GM12878 (cell line): ENCODE measurements around the gene BNIP5. TPM values are rescaled to one million over a fixed set of nuclear protein-coding genes. Genes with fewer than 3 reads are reported as not detected.

ENCODE experiments used
- BACH1 ChIP-seq: fragments of 450-650 bp; IDR thresholded peaks from 2 replicates; pipeline ENCODE4 v1.6.1; 2017; ENCODE audit warnings: mild to moderate bottlenecking, borderline replicate concordance
- CEBPB ChIP-seq, 2 experiments: fragments of 150-350 bp in 1 of 2; IDR thresholded peaks; 2 replicates each; pipeline ENCODE4 v1.6.1; 2012 to 2014; ENCODE audit warnings: low read depth in 2 of 2, low read length in 2 of 2, borderline replicate concordance in 1 of 2, inconsistent platforms in 1 of 2
- CHD4 ChIP-seq: fragments of 200-600 bp; sonication (generic); IDR thresholded peaks from 2 replicates; pipeline ENCODE4 v1.6.1; 2016; ENCODE audit warnings: mild to moderate bottlenecking
- EED ChIP-seq: sonication (generic); IDR thresholded peaks from 2 replicates; pipeline ENCODE4 v1.6.1; 2016; ENCODE audit warnings: antibody characterized with exemption, low read depth
- ETV6 ChIP-seq, 2 experiments: fragments of 450-650 bp in 1 of 2; IDR thresholded peaks in 1 of 2; conservative IDR thresholded peaks in 1 of 2; 2 replicates each; pipeline ENCODE4 v1.6.1; 2014; ENCODE audit warnings: antibody characterized with exemption in 1 of 2, borderline replicate concordance in 1 of 2, low read depth in 1 of 2, mild to moderate bottlenecking in 1 of 2, moderate library complexity in 1 of 2
- EZH2 ChIP-seq: IDR thresholded peaks from 2 replicates; pipeline ENCODE4 v1.6.1; 2012; ENCODE audit warnings: low read depth, mild to moderate bottlenecking, control low read depth, inconsistent platforms, low read length, borderline replicate concordance; ENCODE audit not compliant: control insufficient read depth
- JUNB ChIP-seq: IDR thresholded peaks from 2 replicates; pipeline ENCODE4 v1.6.1; 2016; ENCODE audit warnings: antibody characterized with exemption, mild to moderate bottlenecking
- KAT2A ChIP-seq: conservative IDR thresholded peaks from 2 replicates; pipeline ENCODE4 v1.6.1; 2011; ENCODE audit warnings: low read depth, low read length; ENCODE audit not compliant: control insufficient read depth
- MTA3 ChIP-seq: IDR thresholded peaks from 2 replicates; pipeline ENCODE4 v1.6.1; 2012; ENCODE audit warnings: low read length, inconsistent platforms, borderline replicate concordance
- POLR2AphosphoS5 ChIP-seq: IDR thresholded peaks from 2 replicates; pipeline ENCODE4 v1.6.1; 2011; ENCODE audit warnings: mild to moderate bottlenecking, low read length, inconsistent platforms
- RUNX3 ChIP-seq: IDR thresholded peaks from 2 replicates; pipeline ENCODE4 v1.6.1; 2012; ENCODE audit warnings: low read length, inconsistent platforms
- SIN3A ChIP-seq: IDR thresholded peaks from 2 replicates; pipeline ENCODE4 v1.6.1; 2012; ENCODE audit warnings: low read depth, low read length, improper control_type of control experiment
- SMAD5 ChIP-seq: IDR thresholded peaks from 2 replicates; pipeline ENCODE4 v1.6.1; 2016; ENCODE audit warnings: antibody characterized with exemption, low read depth
- SUPT20H ChIP-seq: IDR thresholded peaks from 2 replicates; pipeline ENCODE4 v1.6.1; 2011; ENCODE audit warnings: low read depth, mild to moderate bottlenecking, low read length, moderate library complexity, borderline replicate concordance; ENCODE audit not compliant: control insufficient read depth
- ZNF207 ChIP-seq: fragments of 450-650 bp; IDR thresholded peaks from 2 replicates; pipeline ENCODE4 v1.6.1; 2014; ENCODE audit warnings: antibody characterized with exemption, mild to moderate bottlenecking, borderline replicate concordance
- ZNF622 ChIP-seq: fragments of 450-650 bp; IDR thresholded peaks from 2 replicates; pipeline ENCODE4 v1.6.1; 2017; ENCODE audit warnings: mild to moderate bottlenecking, inconsistent platforms
- ZSCAN29 ChIP-seq: fragments of 450-650 bp; IDR thresholded peaks from 2 replicates; pipeline ENCODE4 v1.6.1; 2017; ENCODE audit warnings: mild to moderate bottlenecking, moderate library complexity
- polyA plus RNA-seq, 11 experiments: library from polyadenylated mRNA; depleted of rRNA in 4 of 11; unstranded in 6 of 11; stranded (reverse) in 5 of 11; fragments of >200 nt; fragmentation: Nextera tagmentation in 4 of 11; fragmentation: Illumina TruSeq in 1 of 11; extraction: Ambion mirVana in 4 of 11; extraction: Trizol in 1 of 11; gene quantifications; 1 replicate in 1 of 11; 2 replicates in 10 of 11; pipeline versions ENCODE4 v1.2.1 to v1.2.3, GENCODE V29; 2011 to 2016; ENCODE audit warnings: inconsistent platforms in 2 of 11, missing spikeins in 2 of 11, low read depth in 1 of 11
- total RNA-seq, 4 experiments: library from RNA; depleted of rRNA in 3 of 4; stranded (reverse); fragments of >200 nt in 3 of 4; fragmentation: Illumina TruSeq in 1 of 4; extraction: Trizol in 1 of 4; gene quantifications; 2 replicates each; pipeline versions ENCODE4 v1.2.1 to v1.2.3, GENCODE V29; 2013 to 2021
- TF ChIP-seq, protein P1 (sequence below): fragments of 150-350 bp; IDR thresholded peaks from 2 replicates; pipeline ENCODE4 v1.6.1; 2014; ENCODE audit warnings: mild to moderate bottlenecking, low read depth, low read length
- TF ChIP-seq, protein P2 (sequence below): fragments of 450-650 bp; IDR thresholded peaks from 2 replicates; pipeline ENCODE4 v1.6.1; 2017; ENCODE audit warnings: antibody characterized with exemption, mild to moderate bottlenecking, moderate library complexity
- TF ChIP-seq, protein P3 (sequence below): IDR thresholded peaks from 2 replicates; pipeline ENCODE4 v1.6.1; 2012; ENCODE audit warnings: low read depth, low read length, improper control_type of control experiment
- TF ChIP-seq, protein P4 (sequence below): fragments of 450-650 bp; IDR thresholded peaks from 2 replicates; pipeline ENCODE4 v1.6.1; 2016; ENCODE audit warnings: mild to moderate bottlenecking

The BNIP5 gene
- total and polyA plus RNA-seq, 10 of the 15 experiments (the other 5 are each of a cell fraction or from before 2014, with no cell fraction given) = 0.02 to 0.68 (median 0.05) TPM; not detected in 2

DNA sequence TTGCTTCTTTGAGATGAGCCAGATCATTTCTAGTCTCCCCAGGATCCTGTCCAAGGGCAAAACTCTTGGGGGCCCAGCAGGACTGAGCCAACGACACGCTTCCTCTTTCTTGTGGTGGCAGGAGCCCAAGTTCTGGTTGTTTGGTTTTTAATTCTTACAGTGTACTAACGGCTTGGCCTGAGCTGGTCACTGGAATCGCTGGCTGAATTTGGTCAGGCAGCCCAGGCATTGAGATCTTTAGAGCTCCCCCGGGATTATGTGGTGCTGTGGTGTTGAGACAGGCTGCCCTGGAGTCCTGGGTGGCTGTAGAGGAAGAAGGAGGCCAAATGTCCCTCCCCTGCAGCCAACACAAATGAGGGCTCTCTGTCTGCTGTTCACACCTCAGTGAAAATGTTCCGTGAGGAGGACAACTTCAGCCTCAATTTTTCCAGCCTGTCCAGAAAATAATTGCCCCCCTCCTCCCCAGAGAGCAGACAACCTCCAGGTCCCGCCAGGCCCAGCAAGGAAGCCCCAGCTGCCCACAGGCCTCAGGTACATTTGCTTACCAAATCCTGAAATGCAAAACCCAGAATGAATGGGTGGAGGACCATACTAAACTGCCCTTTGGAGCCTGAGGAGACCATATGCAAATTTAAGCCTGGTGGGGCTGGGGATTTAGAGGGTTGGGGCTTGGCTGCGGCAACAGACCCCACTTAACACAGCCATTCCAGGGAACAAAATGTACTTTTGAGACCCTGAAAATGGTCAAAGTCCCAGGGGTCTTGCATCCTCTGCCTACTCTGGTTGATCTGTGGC, 23.6 kb downstream of the BNIP5 start (continued):
- TF ChIP-seq, protein P1, sequence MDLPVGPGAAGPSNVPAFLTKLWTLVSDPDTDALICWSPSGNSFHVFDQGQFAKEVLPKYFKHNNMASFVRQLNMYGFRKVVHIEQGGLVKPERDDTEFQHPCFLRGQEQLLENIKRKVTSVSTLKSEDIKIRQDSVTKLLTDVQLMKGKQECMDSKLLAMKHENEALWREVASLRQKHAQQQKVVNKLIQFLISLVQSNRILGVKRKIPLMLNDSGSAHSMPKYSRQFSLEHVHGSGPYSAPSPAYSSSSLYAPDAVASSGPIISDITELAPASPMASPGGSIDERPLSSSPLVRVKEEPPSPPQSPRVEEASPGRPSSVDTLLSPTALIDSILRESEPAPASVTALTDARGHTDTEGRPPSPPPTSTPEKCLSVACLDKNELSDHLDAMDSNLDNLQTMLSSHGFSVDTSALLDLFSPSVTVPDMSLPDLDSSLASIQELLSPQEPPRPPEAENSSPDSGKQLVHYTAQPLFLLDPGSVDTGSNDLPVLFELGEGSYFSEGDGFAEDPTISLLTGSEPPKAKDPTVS = no peak
- TF ChIP-seq EZH2 (no peak), EED (peak; percentile 55; the same call in 1 of the 2 replicates), SIN3A (no peak), ZSCAN29 (no peak), BACH1 (no peak), POLR2AphosphoS5 (no peak), RUNX3 (peak; percentile 89), MTA3 (no peak), ETV6 (conservative IDR thresholded peaks at IDR 0.05 in 1 of 2, IDR thresholded peaks at IDR 0.05 in 1 of 2; ENCODE audit: borderline replicate concordance in 1 of 2, low read depth in 1 of 2) (no peak), ZNF622 (no peak), CEBPB (IDR thresholded peaks at IDR 0.05; ENCODE audit: borderline replicate concordance in 1 of 2, low read depth in 2 of 2, low read length in 2 of 2) (no peak), KAT2A (no peak), CHD4 (no peak), SUPT20H (no peak), SMAD5 (no peak), JUNB (no peak), ZNF207 (no peak)
- TF ChIP-seq, protein P2, sequence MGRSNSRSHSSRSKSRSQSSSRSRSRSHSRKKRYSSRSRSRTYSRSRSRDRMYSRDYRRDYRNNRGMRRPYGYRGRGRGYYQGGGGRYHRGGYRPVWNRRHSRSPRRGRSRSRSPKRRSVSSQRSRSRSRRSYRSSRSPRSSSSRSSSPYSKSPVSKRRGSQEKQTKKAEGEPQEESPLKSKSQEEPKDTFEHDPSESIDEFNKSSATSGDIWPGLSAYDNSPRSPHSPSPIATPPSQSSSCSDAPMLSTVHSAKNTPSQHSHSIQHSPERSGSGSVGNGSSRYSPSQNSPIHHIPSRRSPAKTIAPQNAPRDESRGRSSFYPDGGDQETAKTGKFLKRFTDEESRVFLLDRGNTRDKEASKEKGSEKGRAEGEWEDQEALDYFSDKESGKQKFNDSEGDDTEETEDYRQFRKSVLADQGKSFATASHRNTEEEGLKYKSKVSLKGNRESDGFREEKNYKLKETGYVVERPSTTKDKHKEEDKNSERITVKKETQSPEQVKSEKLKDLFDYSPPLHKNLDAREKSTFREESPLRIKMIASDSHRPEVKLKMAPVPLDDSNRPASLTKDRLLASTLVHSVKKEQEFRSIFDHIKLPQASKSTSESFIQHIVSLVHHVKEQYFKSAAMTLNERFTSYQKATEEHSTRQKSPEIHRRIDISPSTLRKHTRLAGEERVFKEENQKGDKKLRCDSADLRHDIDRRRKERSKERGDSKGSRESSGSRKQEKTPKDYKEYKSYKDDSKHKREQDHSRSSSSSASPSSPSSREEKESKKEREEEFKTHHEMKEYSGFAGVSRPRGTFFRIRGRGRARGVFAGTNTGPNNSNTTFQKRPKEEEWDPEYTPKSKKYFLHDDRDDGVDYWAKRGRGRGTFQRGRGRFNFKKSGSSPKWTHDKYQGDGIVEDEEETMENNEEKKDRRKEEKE = no peak
- TF ChIP-seq, protein P3, sequence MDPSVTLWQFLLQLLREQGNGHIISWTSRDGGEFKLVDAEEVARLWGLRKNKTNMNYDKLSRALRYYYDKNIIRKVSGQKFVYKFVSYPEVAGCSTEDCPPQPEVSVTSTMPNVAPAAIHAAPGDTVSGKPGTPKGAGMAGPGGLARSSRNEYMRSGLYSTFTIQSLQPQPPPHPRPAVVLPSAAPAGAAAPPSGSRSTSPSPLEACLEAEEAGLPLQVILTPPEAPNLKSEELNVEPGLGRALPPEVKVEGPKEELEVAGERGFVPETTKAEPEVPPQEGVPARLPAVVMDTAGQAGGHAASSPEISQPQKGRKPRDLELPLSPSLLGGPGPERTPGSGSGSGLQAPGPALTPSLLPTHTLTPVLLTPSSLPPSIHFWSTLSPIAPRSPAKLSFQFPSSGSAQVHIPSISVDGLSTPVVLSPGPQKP = no peak
- TF ChIP-seq, protein P4, sequence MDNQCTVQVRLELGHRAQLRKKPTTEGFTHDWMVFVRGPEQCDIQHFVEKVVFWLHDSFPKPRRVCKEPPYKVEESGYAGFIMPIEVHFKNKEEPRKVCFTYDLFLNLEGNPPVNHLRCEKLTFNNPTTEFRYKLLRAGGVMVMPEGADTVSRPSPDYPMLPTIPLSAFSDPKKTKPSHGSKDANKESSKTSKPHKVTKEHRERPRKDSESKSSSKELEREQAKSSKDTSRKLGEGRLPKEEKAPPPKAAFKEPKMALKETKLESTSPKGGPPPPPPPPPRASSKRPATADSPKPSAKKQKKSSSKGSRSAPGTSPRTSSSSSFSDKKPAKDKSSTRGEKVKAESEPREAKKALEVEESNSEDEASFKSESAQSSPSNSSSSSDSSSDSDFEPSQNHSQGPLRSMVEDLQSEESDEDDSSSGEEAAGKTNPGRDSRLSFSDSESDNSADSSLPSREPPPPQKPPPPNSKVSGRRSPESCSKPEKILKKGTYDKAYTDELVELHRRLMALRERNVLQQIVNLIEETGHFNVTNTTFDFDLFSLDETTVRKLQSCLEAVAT = 0 out of 2 replicates have a peak, but pooled peaks have one; percentile 42
